Caco-2 (cell line): ENCODE results near the gene TTC31. TPM values are rescaled to one million over a fixed set of nuclear protein-coding genes. Genes with fewer than 3 reads are reported as not detected.

Experiments
- BruUV-seq: library from RNA; stranded (reverse); fragments of 400-500 nt; replicated peaks from 2 replicates; lab custom pipeline; 2021; lab: Mats Ljungman, UMichigan
- CTCF ChIA-PET: fragments of 300-600 bp; sonication (Branson Sonifier 250); formaldehyde crosslinking; loops from one replicate; lab custom pipeline; 2022; ENCODE audit warnings: antibody characterized with exemption; lab: Charles Lee
- POLR2A ChIA-PET: fragments of 300-600 bp; sonication (Branson Sonifier 250); formaldehyde crosslinking; loops from one replicate; lab custom pipeline; 2022; ENCODE audit warnings: antibody characterized with exemption; lab: Charles Lee
- DNase-seq, 2 experiments: peaks; one replicate each; pipeline versions ENCODE4 v3.0.0 to v3.0.0-alpha.2; 2020 to 2022
- H3K27me3 ChIP-seq: replicated peaks from 2 replicates; pipeline ENCODE4 v1.6.0; 2011; ENCODE audit warnings: low read length; ENCODE audit not compliant: control insufficient read depth, insufficient read depth
- H3K36me3 ChIP-seq: 2 replicates; pipeline ENCODE4 v1.5.1; 2011; ENCODE audit warnings: low read length; ENCODE audit not compliant: control insufficient read depth, insufficient read depth
- H3K4me1 ChIP-seq: fragments of 250-450 bp; sonication (Bioruptor Pico); 2 replicates; pipeline ENCODE4 v1.5.1; 2020; ENCODE audit warnings: mild to moderate bottlenecking
- H3K4me3 ChIP-seq: 2 replicates; pipeline ENCODE4 v1.5.1; 2011; ENCODE audit warnings: low read depth, mild to moderate bottlenecking, control low read depth, low read length
- H3K9me3 ChIP-seq: fragments of 250-450 bp; sonication (Bioruptor Pico); 2 replicates; pipeline ENCODE4 v1.5.1; 2020; ENCODE audit warnings: mild to moderate bottlenecking, moderate library complexity
- H3K27ac Mint-ChIP-seq: one replicate; pipeline ENCODE4 v1.8.0; 2022; ENCODE audit warnings: mixed read lengths; ENCODE audit not compliant: unreplicated experiment
- H3K27me3 Mint-ChIP-seq: one replicate; pipeline ENCODE4 v1.8.0; 2022; ENCODE audit warnings: mixed read lengths; ENCODE audit not compliant: insufficient read depth, unreplicated experiment
- H3K36me3 Mint-ChIP-seq: one replicate; pipeline ENCODE4 v1.8.0; 2022; ENCODE audit warnings: mild to moderate bottlenecking, mixed read lengths; ENCODE audit not compliant: insufficient read depth, unreplicated experiment
- H3K4me1 Mint-ChIP-seq: one replicate; pipeline ENCODE4 v1.8.0; 2022; ENCODE audit warnings: low read depth, mixed read lengths; ENCODE audit not compliant: unreplicated experiment
- H3K4me3 Mint-ChIP-seq: one replicate; pipeline ENCODE4 v1.8.0; 2022; ENCODE audit warnings: mild to moderate bottlenecking, moderate library complexity, mixed read lengths; ENCODE audit not compliant: unreplicated experiment
- H3K9me3 Mint-ChIP-seq: one replicate; pipeline ENCODE4 v1.8.0; 2022; ENCODE audit warnings: mixed read lengths; ENCODE audit not compliant: unreplicated experiment
- CTCF ChIP-seq, 2 experiments: fragments of 200-600 bp in 1 of 2; IDR thresholded peaks; 1 replicate in 1 of 2; 2 replicates in 1 of 2; pipeline versions ENCODE4 v1.5.1 to v1.8.0; 2011 to 2022; ENCODE audit warnings: antibody characterized with exemption in 1 of 2, control low read depth in 1 of 2, inconsistent platforms in 1 of 2, low read depth in 1 of 2, low read length in 1 of 2, mild to moderate bottlenecking in 1 of 2, moderate library complexity in 1 of 2; ENCODE audit not compliant: insufficient read depth in 1 of 2, severe bottlenecking in 1 of 2, unreplicated experiment in 1 of 2
- intact Hi-C: fragments of 100-400 bp; cut with micrococcal nuclease; formaldehyde crosslinking; loops from one replicate; pipeline ENCODE4 v1.10.0; 2022; ENCODE audit not compliant: unreplicated experiment
- total RNA-seq: library from RNA; stranded (reverse); gene quantifications from 2 replicates; pipeline ENCODE4 v1.2.3, GENCODE V29; 2022

The TTC31 gene
- total RNA-seq, 1 experiment from 2014 or later = 32.4 TPM

GRCh38 chr2:74502720-74503505 lies 20.0 kb downstream of the TTC31 start:
- no TSS peak for BruUV-seq
- Mint-ChIP-seq H3K4me3 (peak overlapping the region; percentile 94), H3K9me3 (no peaks in the 10 kb centered on the region), H3K27ac (peak overlapping the region; percentile 87), H3K36me3 (peaks cover 58% of the 10 kb centered on the region), H3K4me1 (peaks cover 33% of the 10 kb centered on the region), H3K27me3 (no peaks in the 10 kb centered on the region)
- 0 out of 2 replicates have a peak, but pooled peaks cover 2% of the 10 kb centered on the region for H3K36me3 ChIP-seq
- H3K4me3 ChIP-seq = peak overlapping the region; percentile 75
- no peaks in the 10 kb centered on the region for H3K9me3 ChIP-seq
- TF ChIP-seq CTCF (IDR thresholded peaks at IDR 0.05; ENCODE audit: insufficient read depth in 1 of 2, low read depth in 1 of 2, low read length in 1 of 2, severe bottlenecking in 1 of 2, unreplicated experiment in 1 of 2) = peak; percentile 16 to 67
- POLR2A ChIA-PET = interaction anchor here (1.0 to 5.2 kb wide), 6 partner anchors 14 to 63 kb away, joined by 3 to 17 read pairs (median 4); partner anchors contain the start of gene DQX1
- no peaks in the 10 kb centered on the region for H3K27me3 ChIP-seq
- CTCF ChIA-PET = interaction anchor here (0.6 to 2.9 kb wide), 6 partner anchors 13 to 45 kb away, joined by 3 to 9 read pairs (median 6); partner anchors contain the start of genes CCDC142, MRPL53, TTC31 and WBP1
- DNase-seq = peak; percentile 83 to 85
- intact Hi-C loops = loop anchor here (1.0 kb wide), 3 partner anchors 14 to 84 kb away; partner anchors contain the start of gene TTC31
- H3K4me1 ChIP-seq = peaks cover 55% of the 10 kb centered on the region

GRCh38 chr2:74503506-74504475 lies 20.9 kb downstream of the TTC31 start:
- no TSS peak for BruUV-seq
- no peak for DNase-seq
- Mint-ChIP-seq H3K27ac (peak overlapping the region; percentile 87), H3K4me3 (peak overlapping the region; percentile 94), H3K9me3 (no peaks in the 10 kb centered on the region), H3K27me3 (no peaks in the 10 kb centered on the region), H3K4me1 (peaks cover 41% of the 10 kb centered on the region), H3K36me3 (peaks cover 53% of the 10 kb centered on the region)
- H3K9me3 ChIP-seq = no peaks in the 10 kb centered on the region
- H3K27me3 ChIP-seq = no peaks in the 10 kb centered on the region
- 0 out of 2 replicates have a peak, but pooled peaks cover 2% of the 10 kb centered on the region for H3K36me3 ChIP-seq
- H3K4me1 ChIP-seq = peaks cover 51% of the 10 kb centered on the region
- no peak for TF ChIP-seq CTCF (IDR thresholded peaks at IDR 0.05; ENCODE audit: insufficient read depth in 1 of 2, low read depth in 1 of 2, low read length in 1 of 2, severe bottlenecking in 1 of 2, unreplicated experiment in 1 of 2)
- intact Hi-C loops = loop anchor here (1.0 kb wide), 2 partner anchors 20 to 84 kb away; partner anchors contain the start of gene TTC31
- peak overlapping the region; percentile 75 for H3K4me3 ChIP-seq
- POLR2A ChIA-PET = interaction anchor here (0.9 to 5.2 kb wide), 4 partner anchors 15 to 63 kb away, joined by 3 to 17 read pairs (median 4); partner anchors contain the start of genes AUP1 and HTRA2
- CTCF ChIA-PET = interaction anchor here (0.5 to 2.9 kb wide), 9 partner anchors 11 to 46 kb away, joined by 3 to 9 read pairs (median 3); partner anchors contain the start of genes CCDC142, MRPL53, TLX2 and TTC31
